DND-41 (cell line): ENCODE measurements around the gene SGCD.
"Not testable (repeated sequence)": the region's sequence is repeated elsewhere in the genome, so short reads cannot be mapped to it uniquely, and the experiment has no call there.

ENCODE experiments used
- ATAC-seq: fragments of 200-7000 bp; cut with Tn5 transposase; 3 replicates; pipeline ENCODE4 v1.9.1; 2021; ENCODE audit warnings: low read depth; ENCODE audit not compliant: insufficient read depth
- DNase-seq: peaks from one replicate; pipeline ENCODE4 v3.0.0-alpha.2; 2020
- H2AFZ ChIP-seq: 2 replicates; pipeline ENCODE4 v1.6.0; 2012; ENCODE audit warnings: low read depth, low read length
- H3K27ac ChIP-seq: 2 replicates; pipeline ENCODE4 v1.5.1; 2012; ENCODE audit warnings: low read length, inconsistent platforms
- H3K27me3 ChIP-seq: fragments of 200-600 bp; sonication (generic); 2 replicates; pipeline ENCODE4 v1.6.0; 2012; ENCODE audit warnings: low read length, mild to moderate bottlenecking, inconsistent platforms; ENCODE audit not compliant: insufficient read depth, poor library complexity
- H3K36me3 ChIP-seq: 2 replicates; pipeline ENCODE4 v1.5.1; 2012; ENCODE audit warnings: low read length, inconsistent platforms; ENCODE audit not compliant: insufficient read depth
- H3K4me1 ChIP-seq: 2 replicates; pipeline ENCODE4 v1.5.1; 2012; ENCODE audit warnings: mild to moderate bottlenecking, low read length; ENCODE audit not compliant: insufficient read depth
- H3K4me2 ChIP-seq: 2 replicates; pipeline ENCODE4 v1.6.0; 2012; ENCODE audit warnings: mild to moderate bottlenecking, moderate library complexity, low read length, inconsistent platforms; ENCODE audit not compliant: insufficient read depth
- H3K4me3 ChIP-seq, 2 experiments: fragments of 200-600 bp in 1 of 2; shearing (Covaris generic) in 1 of 2; 2 replicates each; pipeline ENCODE4 v1.5.1; 2012 to 2016; ENCODE audit warnings: inconsistent platforms in 2 of 2, low read length in 2 of 2, mild to moderate bottlenecking in 2 of 2, low read depth in 1 of 2, moderate library complexity in 1 of 2
- H3K79me2 ChIP-seq: 2 replicates; pipeline ENCODE4 v1.6.0; 2012; ENCODE audit warnings: low read length, inconsistent platforms; ENCODE audit not compliant: insufficient read depth
- H3K9ac ChIP-seq: 2 replicates; pipeline ENCODE4 v1.6.0; 2012; ENCODE audit warnings: low read depth, mild to moderate bottlenecking, inconsistent platforms, low read length, moderate library complexity
- H3K9me3 ChIP-seq: 2 replicates; pipeline ENCODE4 v1.5.1; 2012; ENCODE audit warnings: low read length, moderate library complexity, mild to moderate bottlenecking, inconsistent platforms; ENCODE audit not compliant: insufficient read depth, severe bottlenecking
- H4K20me1 ChIP-seq: 2 replicates; pipeline ENCODE4 v1.6.0; 2012; ENCODE audit warnings: low read length; ENCODE audit not compliant: insufficient read depth
- CTCF ChIP-seq: IDR thresholded peaks from 2 replicates; pipeline ENCODE4 v1.5.1; 2012; ENCODE audit warnings: borderline replicate concordance, low read length, moderate library complexity, mild to moderate bottlenecking; ENCODE audit not compliant: poor library complexity, severe bottlenecking; ENCODE audit errors: extremely low read depth
- EZH2 ChIP-seq: IDR thresholded peaks from 3 replicates; pipeline ENCODE4 v1.6.1; 2012; ENCODE audit warnings: borderline replicate concordance, low read depth, mild to moderate bottlenecking, moderate library complexity, low read length, inconsistent platforms; ENCODE audit not compliant: severe bottlenecking

SGCD gene

GRCh38 chr5:156597276-156597675, 270.3 kb downstream of the SGCD start:
- DNase-seq (no peak), ATAC-seq (no peak)
- Histone ChIP-seq H3K4me3 (no peak overlapping the region), H3K27ac (no peak overlapping the region), H3K9ac (no peak overlapping the region), H3K36me3 (no peaks in the 10 kb centered on the region), H3K27me3 (no peaks in the 10 kb centered on the region), H3K4me1 (no peaks in the 10 kb centered on the region), H3K4me2 (no peak overlapping the region), H3K9me3 (peaks cover 2% of the 10 kb centered on the region), H2AFZ (no peak overlapping the region), H3K79me2 (no peaks in the 10 kb centered on the region), H4K20me1 (no peaks in the 10 kb centered on the region)
- no peak for TF ChIP-seq CTCF
- TF ChIP-seq EZH2, result no peak

GRCh38 chr5:156598964-156599363, 272.0 kb downstream of the SGCD start:
- H3K79me2 ChIP-seq, result no peaks in the 10 kb centered on the region
- ATAC-seq (no peak), DNase-seq (no peak)
- H3K9me3 ChIP-seq, result peaks cover 2% of the 10 kb centered on the region
- H3K36me3 ChIP-seq, result no peaks in the 10 kb centered on the region
- no peaks in the 10 kb centered on the region for H3K27me3 ChIP-seq
- H3K9ac ChIP-seq, result no peak overlapping the region
- TF ChIP-seq EZH2 (no peak), CTCF (no peak)
- no peak overlapping the region for H3K4me2 ChIP-seq
- H3K4me1 ChIP-seq, result no peaks in the 10 kb centered on the region
- no peaks in the 10 kb centered on the region for H4K20me1 ChIP-seq
- H3K27ac ChIP-seq, result no peak overlapping the region
- no peak overlapping the region for H3K4me3 ChIP-seq
- no peak overlapping the region for H2AFZ ChIP-seq

DNA sequence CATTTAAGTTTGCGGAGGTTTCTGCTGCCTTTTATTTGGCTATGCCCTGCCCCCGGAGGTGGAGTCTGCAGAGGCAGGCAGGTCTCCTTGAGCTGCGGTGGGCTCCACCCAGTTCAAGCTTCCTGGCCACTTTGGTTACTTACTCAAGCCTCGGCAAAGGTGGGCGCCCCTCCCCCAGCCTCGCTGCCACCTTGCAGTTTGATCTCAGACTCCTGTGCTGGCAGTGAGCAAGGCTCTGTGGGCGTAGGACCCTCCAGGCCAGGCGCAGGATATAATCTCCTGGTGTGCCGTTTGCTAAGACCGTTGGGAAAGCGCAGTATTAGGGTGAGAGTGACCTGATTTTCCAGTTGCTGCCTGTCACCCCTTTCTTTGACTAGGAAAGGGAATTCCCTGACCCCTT, 283.6 kb downstream of the SGCD start:
- H2AFZ ChIP-seq, H3K79me2 ChIP-seq, H3K27ac ChIP-seq, H3K4me3 ChIP-seq, H3K36me3 ChIP-seq, H3K27me3 ChIP-seq, ATAC-seq, H3K4me1 ChIP-seq, H3K9ac ChIP-seq, DNase-seq, H3K4me2 ChIP-seq, H4K20me1 ChIP-seq: not testable (repeated sequence)
- H3K9me3 ChIP-seq, result peaks cover 14% of the 10 kb centered on the region

GRCh38 chr5:156615901-156616300, 288.9 kb downstream of the SGCD start:
- DNase-seq (no peak), ATAC-seq (no peak)
- Histone ChIP-seq H3K9ac (no peak overlapping the region), H3K79me2 (no peaks in the 10 kb centered on the region), H3K4me3 (no peak overlapping the region), H3K27me3 (no peaks in the 10 kb centered on the region), H3K27ac (no peak overlapping the region), H2AFZ (no peak overlapping the region), H4K20me1 (no peaks in the 10 kb centered on the region), H3K36me3 (no peaks in the 10 kb centered on the region), H3K4me2 (no peak overlapping the region), H3K4me1 (no peaks in the 10 kb centered on the region), H3K9me3 (peaks cover 14% of the 10 kb centered on the region)
- TF ChIP-seq EZH2, result no peak
- no peak for TF ChIP-seq CTCF
